Measurements from ENCODE around the gene POGZ. TPM values are rescaled to one million over a fixed set of nuclear protein-coding genes. Genes with fewer than 3 reads are reported as not detected.

Gene POGZ
- total RNA-seq, 1 experiment from 2014 or later, result 80.6 TPM

- no peak within 1 kb of the TSS for H3K9ac ChIP-seq (ENCODE audit: low read length)
These were observed 87.0 kb downstream of the POGZ start, which contains the start of gene SELENBP1 for GRCh38 chr1:151372058-151372934. SELENBP1 (minus strand) TSS chr1:151372705; CDS start chr1:151372641, 64 bp downstream.

More at GRCh38 chr1:151372058-151372934, 87.0 kb downstream of the POGZ start, which contains the start of gene SELENBP1:
- ChIA-PET RAD21 (ENCODE audit: low non-redundant PET in 1 of 2, low total read pairs in 2 of 2, uncharacterized antibody in 2 of 2, unreplicated experiment in 2 of 2) (no interaction called here), POLR2A (interaction anchor here (0.6 kb wide), 1 partner anchor 22 kb away, joined by 4 read pairs; no protein-coding TSS in a partner anchor), CTCF (no interaction called here)
- Histone ChIP-seq H2AFZ (ENCODE audit: low read depth, low read length, poor library complexity, severe bottlenecking) (no peak within 1 kb of the TSS), H3K9me3 (ENCODE audit: control insufficient read depth in 1 of 2, insufficient read depth in 1 of 2, low read depth in 1 of 2, low read length in 2 of 2) (no peaks in the 10 kb centered on the region), H3K4me2 (ENCODE audit: low read length) (no peak within 1 kb of the TSS), H4K20me1 (ENCODE audit: insufficient read depth) (no peaks in the 10 kb centered on the region), H3K79me2 (ENCODE audit: insufficient read depth, low read length) (no peaks in the 10 kb centered on the region), H3K36me3 (ENCODE audit: control insufficient read depth in 1 of 2, insufficient read depth in 2 of 2, low read length in 2 of 2) (no peaks in the 10 kb centered on the region), H3K27me3 (ENCODE audit: insufficient read depth, low read length) (no peaks in the 10 kb centered on the region), H3K9me2 (ENCODE audit: insufficient read depth) (no peaks in the 10 kb centered on the region), H3K27ac (ENCODE audit: low read depth, low read length) (no peak within 1 kb of the TSS), H3K4me1 (ENCODE audit: control insufficient read depth in 1 of 2, insufficient read depth in 2 of 2, low read length in 2 of 2) (peaks cover 0 to 2% of the 10 kb centered on the region in 2 experiments; a peak in 1 of 4 replicates), H3K4me3 (replicated peaks in 1 of 2; ENCODE audit: low read depth in 1 of 2, low read length in 2 of 2) (no peak within 1 kb of the TSS)
- no TSS peak for BruUV-seq (replicated peaks)
- no peak for TF ChIP-seq SP1 (IDR thresholded peaks at IDR 0.05; ENCODE audit: low read depth)
- TF ChIP-seq CBX3 (IDR thresholded peaks at IDR 0.05; ENCODE audit: low read depth), result no peak
- TF ChIP-seq CTCF (IDR thresholded peaks at IDR 0.05 in 2 of 3, conservative IDR thresholded peaks at IDR 0.05 in 1 of 3; ENCODE audit: borderline replicate concordance in 1 of 3, insufficient read depth in 1 of 3, low read depth in 2 of 3, low read length in 2 of 3), result no peak
- no peak for TF ChIP-seq REST (IDR thresholded peaks at IDR 0.05; ENCODE audit: low read depth)
- no peak for TF ChIP-seq ZFX (IDR thresholded peaks at IDR 0.05)
- TF ChIP-seq RAD21 (IDR thresholded peaks at IDR 0.05; ENCODE audit: low read depth), result no peak
- TF ChIP-seq CEBPB (IDR thresholded peaks at IDR 0.05; ENCODE audit: low read depth), result no peak
- TF ChIP-seq MAX (IDR thresholded peaks at IDR 0.05), result no peak
- TF ChIP-seq ELF1 (IDR thresholded peaks at IDR 0.05; ENCODE audit: borderline replicate concordance, low read depth), result no peak
- TF ChIP-seq FOSL1 (IDR thresholded peaks at IDR 0.05; ENCODE audit: low read depth), result no peak
- TF ChIP-seq SRF (IDR thresholded peaks at IDR 0.05; ENCODE audit: low read depth), result no peak
- TF ChIP-seq EGR1 (IDR thresholded peaks at IDR 0.05; ENCODE audit: low read depth), result no peak
- no peak for TF ChIP-seq SIN3A (IDR thresholded peaks at IDR 0.05; ENCODE audit: low read depth)
- TF ChIP-seq ZBTB33 (IDR thresholded peaks at IDR 0.05; ENCODE audit: extremely low read depth, insufficient replicate concordance, low read length), result no peak
- intact Hi-C loops (cut with micrococcal nuclease), result no loop called here
- no peak for ATAC-seq
- no peak for DNase-seq (ENCODE audit: low read depth, low spot score)

All from HCT116 (cell line).